Mesenchymal stem cell (in vitro differentiated cells and primary cell): ENCODE measurements around the gene LRRN4.
A peak's percentile ranks its signal among the peaks of the same experiment; 100 is the strongest.

Experiments used
- DNase-seq: peaks from one replicate; pipeline ENCODE4 v3.0.0-alpha.2; 2013
- H2AFZ ChIP-seq: one replicate; pipeline ENCODE4 v1.6.1; 2013; ENCODE audit warnings: low read depth, mild to moderate bottlenecking, control low read depth, inconsistent platforms, low read length, moderate library complexity
- H2AK5ac ChIP-seq: 2 replicates; pipeline ENCODE4 v1.6.1; 2013; ENCODE audit warnings: low read length, moderate library complexity, mild to moderate bottlenecking, inconsistent platforms; ENCODE audit not compliant: severe bottlenecking
- H2BK120ac ChIP-seq: one replicate; pipeline ENCODE4 v1.6.1; 2013; ENCODE audit warnings: low read depth, mild to moderate bottlenecking, inconsistent platforms, low read length, moderate library complexity
- H2BK12ac ChIP-seq, 2 experiments: one replicate each; pipeline ENCODE4 v1.6.1; 2013; ENCODE audit warnings: inconsistent platforms in 2 of 2, low read length in 2 of 2, mild to moderate bottlenecking in 2 of 2, moderate library complexity in 2 of 2, control low read depth in 1 of 2
- H2BK15ac ChIP-seq: one replicate; pipeline ENCODE4 v1.6.1; 2013; ENCODE audit warnings: mild to moderate bottlenecking, low read depth, inconsistent platforms; ENCODE audit not compliant: poor library complexity, severe bottlenecking
- H2BK5ac ChIP-seq: 2 replicates; pipeline ENCODE4 v1.6.1; 2013; ENCODE audit warnings: low read depth, mild to moderate bottlenecking, low read length, control low read depth, inconsistent platforms; ENCODE audit not compliant: poor library complexity, severe bottlenecking
- H3K14ac ChIP-seq, 2 experiments: one replicate each; pipeline ENCODE4 v1.6.1; 2013; ENCODE audit warnings: inconsistent platforms in 2 of 2, low read length in 2 of 2, control low read depth in 1 of 2, mild to moderate bottlenecking in 1 of 2, moderate library complexity in 1 of 2
- H3K18ac ChIP-seq, 2 experiments: one replicate each; pipeline ENCODE4 v1.6.1; 2013; ENCODE audit warnings: inconsistent platforms in 2 of 2, low read length in 2 of 2, control low read depth in 1 of 2, low read depth in 1 of 2, mild to moderate bottlenecking in 1 of 2
- H3K23ac ChIP-seq, 2 experiments: one replicate each; pipeline ENCODE4 v1.6.1; 2013; ENCODE audit warnings: inconsistent platforms in 2 of 2, low read length in 2 of 2, mild to moderate bottlenecking in 2 of 2, moderate library complexity in 2 of 2, control low read depth in 1 of 2
- H3K27ac ChIP-seq: 2 replicates; pipeline ENCODE4 v1.5.1; 2013; ENCODE audit warnings: mild to moderate bottlenecking, moderate library complexity, low read length, control low read depth, inconsistent platforms; ENCODE audit not compliant: poor library complexity, severe bottlenecking
- H3K27me3 ChIP-seq, 2 experiments: 2 replicates each; pipeline versions ENCODE4 v1.6.1 to v1.7.0; 2013; ENCODE audit warnings: low read length in 2 of 2, mild to moderate bottlenecking in 2 of 2, moderate library complexity in 2 of 2, control low read depth in 1 of 2, inconsistent platforms in 1 of 2; ENCODE audit not compliant: control insufficient read depth in 1 of 2, insufficient read depth in 1 of 2
- H3K36me3 ChIP-seq, 2 experiments: 2 replicates each; pipeline versions ENCODE4 v1.6.1 to v1.7.0; 2013; ENCODE audit warnings: low read length in 2 of 2, control low read depth in 1 of 2, inconsistent platforms in 1 of 2, low read depth in 1 of 2, mild to moderate bottlenecking in 1 of 2; ENCODE audit not compliant: insufficient read depth in 2 of 2, control insufficient read depth in 1 of 2
- H3K4ac ChIP-seq, 2 experiments: one replicate each; pipeline ENCODE4 v1.6.1; 2013; ENCODE audit warnings: inconsistent platforms in 2 of 2, low read length in 2 of 2, mild to moderate bottlenecking in 2 of 2, moderate library complexity in 2 of 2, control low read depth in 1 of 2, low read depth in 1 of 2
- H3K4me1 ChIP-seq: 2 replicates; pipeline ENCODE4 v1.6.1; 2013; ENCODE audit warnings: low read depth, low read length, control low read depth; ENCODE audit not compliant: control insufficient read depth, insufficient read depth
- H3K4me2 ChIP-seq: 2 replicates; pipeline ENCODE4 v1.6.1; 2013; ENCODE audit warnings: low read length, mild to moderate bottlenecking, inconsistent platforms; ENCODE audit not compliant: poor library complexity, severe bottlenecking
- H3K4me3 ChIP-seq, 2 experiments: 2 replicates each; pipeline versions ENCODE4 v1.5.1 to v1.7.0; 2013; ENCODE audit warnings: low read length in 2 of 2, mild to moderate bottlenecking in 2 of 2, control low read depth in 1 of 2, low read depth in 1 of 2; ENCODE audit not compliant: insufficient read depth in 1 of 2
- H3K79me1 ChIP-seq: replicated peaks from 2 replicates; pipeline ENCODE4 v1.6.1; 2013; ENCODE audit warnings: mild to moderate bottlenecking, control low read depth, low read length, inconsistent platforms; ENCODE audit not compliant: poor library complexity, severe bottlenecking
- H3K9ac ChIP-seq: 2 replicates; pipeline ENCODE4 v1.7.0; 2013; ENCODE audit warnings: mild to moderate bottlenecking, low read length, moderate library complexity
- H3K9me3 ChIP-seq: 2 replicates; pipeline ENCODE4 v1.7.0; 2013; ENCODE audit warnings: mild to moderate bottlenecking, low read length; ENCODE audit not compliant: control insufficient read depth
- H4K8ac ChIP-seq: one replicate; pipeline ENCODE4 v1.6.1; 2013; ENCODE audit warnings: inconsistent platforms, mild to moderate bottlenecking, low read length, moderate library complexity
- H4K91ac ChIP-seq: one replicate; pipeline ENCODE4 v1.6.1; 2013; ENCODE audit warnings: mild to moderate bottlenecking, low read length, inconsistent platforms
- whole genome bisulfite sequencing: methylation state at CpG from one replicate; pipeline ENCODE4 v1.1.7; 2013; ENCODE audit warnings: mixed read lengths; 5-methylcytosine and 5-hydroxymethylcytosine counted together

The LRRN4 gene

DNA sequence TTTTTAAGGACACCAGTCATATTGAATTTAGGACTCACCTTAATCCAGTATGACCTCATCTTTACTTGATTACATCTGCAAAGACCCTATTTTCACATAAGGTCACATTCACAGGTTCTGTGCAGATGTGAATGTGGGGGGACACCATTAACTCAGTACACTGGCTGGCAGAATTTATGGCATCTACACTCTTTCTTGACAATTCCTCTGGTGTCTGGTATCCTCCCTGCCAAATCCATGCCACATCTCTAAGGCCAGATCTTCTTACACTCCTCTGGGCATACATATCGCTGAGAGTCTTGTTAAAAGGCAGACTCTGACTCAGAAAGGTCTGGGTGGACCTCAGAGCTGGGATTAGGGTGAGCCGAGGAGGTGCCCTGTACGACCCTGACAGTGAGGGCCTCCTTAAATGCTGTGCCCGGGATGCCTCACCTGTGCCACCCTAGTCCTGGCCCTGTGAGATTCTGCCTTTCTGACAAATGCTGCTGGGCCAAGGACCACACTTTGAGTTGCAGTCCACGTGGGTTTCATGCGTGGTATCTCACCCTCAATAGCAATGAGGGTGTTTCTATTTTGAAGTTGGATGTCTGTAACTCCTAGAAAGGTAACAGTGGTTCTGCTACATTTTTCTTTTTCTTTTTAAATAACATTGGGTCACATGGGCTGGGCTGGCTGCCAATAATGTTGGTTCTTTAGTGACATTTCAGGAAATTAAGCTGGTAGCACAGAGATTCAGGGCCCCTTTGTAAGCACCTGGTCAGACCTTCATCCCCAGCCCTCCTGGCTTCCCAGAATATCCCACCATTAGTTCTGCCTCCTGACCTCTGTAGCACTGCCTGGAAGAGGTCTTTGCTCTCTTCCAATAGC is 17.2 kb upstream of the LRRN4 start:
- Histone ChIP-seq H3K4me1 (no peaks in the 10 kb centered on the region), H3K23ac (no peak overlapping the region), H2BK15ac (no peak overlapping the region), H3K18ac (no peak overlapping the region), H2BK120ac (no peak overlapping the region), H3K27ac (no peak overlapping the region), H2BK5ac (no peak overlapping the region), H3K27me3 (no peaks in the 10 kb centered on the region), H3K79me1 (no peaks in the 10 kb centered on the region), H3K4me3 (no peak overlapping the region), H3K14ac (peak overlapping the region in 1 of 2 experiments; percentile 26), H2AK5ac (no peak overlapping the region), H3K9me3 (no peaks in the 10 kb centered on the region), H3K4ac (no peak overlapping the region), H3K4me2 (no peak overlapping the region), H4K8ac (no peak overlapping the region), H3K36me3 (peaks cover 0 to 37% of the 10 kb centered on the region in 2 experiments), H3K9ac (no peak overlapping the region), H4K91ac (no peak overlapping the region), H2BK12ac (no peak overlapping the region), H2AFZ (no peak overlapping the region)
- 88% methylated on average over 6 of the region's 6 CpGs for WGBS
- no peak for DNase-seq

DNA sequence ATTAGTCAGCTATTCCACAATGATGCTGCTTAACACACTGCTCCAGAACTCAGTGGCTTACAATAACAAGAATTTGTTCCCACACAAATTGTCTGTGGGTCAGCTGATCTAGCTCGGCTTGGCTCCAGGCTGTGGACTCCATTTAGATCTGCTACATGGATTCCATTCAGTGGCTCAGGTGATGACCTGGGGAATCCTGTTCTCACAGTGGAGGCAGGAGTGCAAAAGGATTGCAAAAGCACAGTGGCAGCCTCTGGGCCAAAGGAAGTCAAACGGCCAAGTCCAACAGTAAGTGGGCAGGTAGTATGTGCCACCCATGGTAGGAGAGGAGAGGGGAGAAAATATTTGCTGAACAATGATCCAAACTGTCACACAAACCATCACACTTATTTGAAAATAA is 15.8 kb upstream of the LRRN4 start:
- Histone ChIP-seq H4K91ac (no peak overlapping the region), H2AK5ac (no peak overlapping the region), H2BK120ac (no peak overlapping the region), H2AFZ (no peak overlapping the region), H3K9me3 (no peaks in the 10 kb centered on the region), H3K4me1 (no peaks in the 10 kb centered on the region), H2BK5ac (no peak overlapping the region), H3K23ac (no peak overlapping the region), H3K79me1 (no peaks in the 10 kb centered on the region), H3K4me2 (no peak overlapping the region), H3K27ac (no peak overlapping the region), H3K14ac (no peak overlapping the region), H3K36me3 (peaks cover 0 to 24% of the 10 kb centered on the region in 2 experiments), H3K18ac (no peak overlapping the region), H4K8ac (no peak overlapping the region), H3K4me3 (no peak overlapping the region), H3K4ac (no peak overlapping the region), H2BK12ac (no peak overlapping the region), H3K27me3 (no peaks in the 10 kb centered on the region), H2BK15ac (no peak overlapping the region), H3K9ac (no peak overlapping the region)
- DNase-seq, result no peak
- WGBS, result 87% methylated on average over 2 of the region's 2 CpGs

DNA sequence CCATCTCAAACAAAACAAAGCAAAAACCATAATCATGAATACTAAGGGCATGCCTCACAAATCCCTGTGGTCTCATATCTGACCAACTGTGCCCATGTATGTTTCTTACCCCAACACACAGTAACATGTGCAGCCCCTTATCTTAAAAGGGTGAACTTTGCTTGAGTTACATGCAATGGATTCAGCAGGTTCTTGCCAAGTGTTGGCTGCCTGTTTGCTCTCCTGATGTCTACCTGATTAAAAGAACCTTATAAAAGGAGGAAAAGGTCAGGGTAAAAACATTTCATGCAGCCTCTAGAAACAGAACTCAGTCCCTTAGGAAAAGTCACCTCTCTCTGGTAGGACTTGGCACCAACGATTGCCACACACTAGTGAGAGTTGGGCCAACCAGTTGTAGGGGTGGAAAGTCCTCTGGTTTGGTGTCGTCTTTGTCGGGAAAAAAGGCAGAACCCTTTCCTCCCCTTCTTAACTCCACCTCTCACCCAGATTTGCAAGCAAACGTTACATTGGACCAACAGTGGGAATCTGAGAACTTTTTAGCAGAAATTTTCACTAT is 14.0 kb upstream of the LRRN4 start:
- no peak overlapping the region for H2BK12ac ChIP-seq
- no peak overlapping the region for H2AFZ ChIP-seq
- H3K9ac ChIP-seq, result no peak overlapping the region
- no peak overlapping the region for H2BK15ac ChIP-seq
- H4K91ac ChIP-seq, result no peak overlapping the region
- H3K4me2 ChIP-seq, result no peak overlapping the region
- H2BK120ac ChIP-seq, result no peak overlapping the region
- H2BK5ac ChIP-seq, result no peak overlapping the region
- no peak for DNase-seq
- no peak overlapping the region for H3K27ac ChIP-seq
- no peaks in the 10 kb centered on the region for H3K27me3 ChIP-seq
- no peaks in the 10 kb centered on the region for H3K9me3 ChIP-seq
- no peak overlapping the region for H3K4me3 ChIP-seq
- 93% methylated on average over 4 of the region's 4 CpGs for WGBS
- H2AK5ac ChIP-seq, result no peak overlapping the region
- no peaks in the 10 kb centered on the region for H3K4me1 ChIP-seq
- H4K8ac ChIP-seq, result no peak overlapping the region
- no peak overlapping the region for H3K4ac ChIP-seq
- H3K36me3 ChIP-seq, result peaks cover 0 to 9% of the 10 kb centered on the region in 2 experiments
- no peaks in the 10 kb centered on the region for H3K79me1 ChIP-seq
- H3K23ac ChIP-seq, result no peak overlapping the region
- no peak overlapping the region for H3K14ac ChIP-seq
- H3K18ac ChIP-seq, result no peak overlapping the region

DNA sequence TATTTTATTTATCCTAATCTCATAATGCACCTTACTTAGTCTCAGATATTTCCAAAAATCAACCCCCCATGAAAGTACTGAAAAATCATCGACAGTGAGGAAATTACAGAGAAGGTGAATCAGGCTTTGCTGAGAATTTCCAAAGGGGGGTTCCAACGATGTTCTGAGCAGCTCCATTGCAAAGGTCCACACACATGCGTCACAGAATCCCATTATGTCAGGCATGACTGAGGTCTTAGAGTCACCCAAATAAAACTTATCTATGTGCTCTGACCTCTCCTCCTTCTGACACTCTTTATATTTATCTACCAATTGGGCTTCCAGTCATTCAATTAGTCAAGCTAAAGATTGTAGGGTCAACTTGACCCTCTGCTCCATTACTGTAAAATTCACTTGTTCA is 12.7 kb upstream of the LRRN4 start:
- H4K91ac ChIP-seq, result no peak overlapping the region
- no peak overlapping the region for H3K4me3 ChIP-seq
- H2AK5ac ChIP-seq, result no peak overlapping the region
- H2BK5ac ChIP-seq, result no peak overlapping the region
- H2BK15ac ChIP-seq, result no peak overlapping the region
- H3K4me2 ChIP-seq, result no peak overlapping the region
- H3K4me1 ChIP-seq, result no peaks in the 10 kb centered on the region
- no peak overlapping the region for H3K23ac ChIP-seq
- H3K18ac ChIP-seq, result no peak overlapping the region
- no peak overlapping the region for H2BK120ac ChIP-seq
- no peak overlapping the region for H4K8ac ChIP-seq
- H2BK12ac ChIP-seq, result no peak overlapping the region
- H3K27ac ChIP-seq, result no peak overlapping the region
- no peak overlapping the region for H3K4ac ChIP-seq
- H3K9me3 ChIP-seq, result no peaks in the 10 kb centered on the region
- no peak overlapping the region for H2AFZ ChIP-seq
- no peak overlapping the region for H3K9ac ChIP-seq
- H3K14ac ChIP-seq, result no peak overlapping the region
- no peaks in the 10 kb centered on the region for H3K27me3 ChIP-seq
- WGBS, result 91% methylated on average over 3 of the region's 3 CpGs
- DNase-seq, result no peak
- no peaks in the 10 kb centered on the region for H3K79me1 ChIP-seq
- peaks cover 0 to 3% of the 10 kb centered on the region in 2 experiments for H3K36me3 ChIP-seq
